HG02763 (cell line): Measurements from ENCODE around the gene FCGR1A.
"Not testable (repeated sequence)": the region's sequence is repeated elsewhere in the genome, so short reads cannot be mapped to it uniquely, and the experiment has no call there.

Experiments
- ATAC-seq: cut with Tn5 transposase; IDR thresholded peaks from one replicate; pipeline ENCODE4 v1.9.1; 2021; ENCODE audit warnings: mild to moderate bottlenecking, moderate library complexity; ENCODE audit not compliant: unreplicated experiment

Gene FCGR1A

GRCh38 chr1:149775510-149776147, 6.9 kb upstream of the FCGR1A start:
- ATAC-seq, result not testable (repeated sequence)

- ATAC-seq, result not testable (repeated sequence)
These were observed 5.4 kb upstream of the FCGR1A start for GRCh38 chr1:149777084-149777483.

- ATAC-seq, result not testable (repeated sequence)
These were observed 4.2 kb upstream of the FCGR1A start for GRCh38 chr1:149778313-149778712.

GRCh38 chr1:149781413-149781984, 995 bp upstream of the FCGR1A start:
- ATAC-seq, result not testable (repeated sequence)

- not testable (repeated sequence) for ATAC-seq
These were observed 795 bp downstream of the FCGR1A start for GRCh38 chr1:149783289-149783688.

GRCh38 chr1:149783868-149784267, 1.4 kb downstream of the FCGR1A start:
- ATAC-seq, result not testable (repeated sequence)

GRCh38 chr1:149787688-149788451, 5.4 kb downstream of the FCGR1A start:
- not testable (repeated sequence) for ATAC-seq

- peak; percentile 66 for ATAC-seq
These were observed 10.0 kb downstream of the FCGR1A start for GRCh38 chr1:149792502-149792901.

GRCh38 chr1:149792912-149793515, 10.5 kb downstream of the FCGR1A start:
- ATAC-seq, result peak; percentile 80

GRCh38 chr1:149793885-149794284, 11.4 kb downstream of the FCGR1A start:
- not testable (repeated sequence) for ATAC-seq

GRCh38 chr1:149801628-149802027, 19.1 kb downstream of the FCGR1A start:
- ATAC-seq, result not testable (repeated sequence)

- not testable (repeated sequence) for ATAC-seq
These were observed 22.1 kb downstream of the FCGR1A start for GRCh38 chr1:149804417-149805080.

- not testable (repeated sequence) for ATAC-seq
These were observed 28.4 kb downstream of the FCGR1A start for GRCh38 chr1:149810697-149811405.

- peak; percentile 11 for ATAC-seq
These were observed 29.0 kb downstream of the FCGR1A start for GRCh38 chr1:149811514-149811889.

- ATAC-seq, result peak; percentile 81
These were observed 29.7 kb downstream of the FCGR1A start for GRCh38 chr1:149811890-149812829.

GRCh38 chr1:149812893-149813801, 30.7 kb downstream of the FCGR1A start:
- peak; percentile 30 for ATAC-seq

- not testable (repeated sequence) for ATAC-seq
These were observed 37.9 kb downstream of the FCGR1A start for GRCh38 chr1:149820387-149820786.

GRCh38 chr1:149826555-149826954, 44.1 kb downstream of the FCGR1A start:
- not testable (repeated sequence) for ATAC-seq
